Fibroblast of lung (primary cell): Measurements from ENCODE around the gene NOL4L. TPM values are rescaled to one million over a fixed set of nuclear protein-coding genes. Genes with fewer than 3 reads are reported as not detected.

Source experiments
- DNase-seq, 2 donors: peaks; one replicate each; pipeline versions ENCODE4 v3.0.0 to v3.0.0-alpha.2; 2010; ENCODE audit warnings: low read depth in 2 of 2
- H2AFZ ChIP-seq: 2 replicates; pipeline ENCODE4 v1.5.1; 2012; ENCODE audit warnings: low read length, control low read depth, inconsistent platforms
- H3K27ac ChIP-seq: 2 replicates; pipeline ENCODE4 v1.5.1; 2011; ENCODE audit warnings: low read length, control low read depth; ENCODE audit not compliant: insufficient read depth
- H3K27me3 ChIP-seq: 2 replicates; pipeline ENCODE4 v1.5.1; 2011; ENCODE audit warnings: mild to moderate bottlenecking, low read length; ENCODE audit not compliant: control insufficient read depth, insufficient read depth
- H3K36me3 ChIP-seq: 2 replicates; pipeline ENCODE4 v1.5.1; 2011; ENCODE audit warnings: low read length; ENCODE audit not compliant: control insufficient read depth, insufficient read depth
- H3K4me1 ChIP-seq: 2 replicates; pipeline ENCODE4 v1.5.1; 2011; ENCODE audit warnings: low read length; ENCODE audit not compliant: control insufficient read depth, insufficient read depth; ENCODE audit errors: extremely low read depth
- H3K4me2 ChIP-seq: 2 replicates; pipeline ENCODE4 v1.5.1; 2011; ENCODE audit warnings: low read length, control low read depth; ENCODE audit not compliant: insufficient read depth; ENCODE audit errors: extremely low read depth
- H3K4me3 ChIP-seq, 4 experiments: fragments of 200-600 bp in 1 of 4; sonication (generic) in 1 of 4; replicated peaks in 1 of 4; 2 replicates each; pipeline ENCODE4 v1.5.1; 2011 to 2016; ENCODE audit warnings: low read length in 4 of 4, low read depth in 3 of 4, mild to moderate bottlenecking in 3 of 4, control low read depth in 2 of 4, inconsistent platforms in 1 of 4, mixed read lengths in 1 of 4; ENCODE audit not compliant: insufficient read depth in 1 of 4; ENCODE audit errors: control extremely low read depth in 1 of 4
- H3K79me2 ChIP-seq: 2 replicates; pipeline ENCODE4 v1.5.1; 2012; ENCODE audit warnings: mild to moderate bottlenecking, low read length, inconsistent platforms; ENCODE audit not compliant: control insufficient read depth, insufficient read depth
- H3K9ac ChIP-seq: 2 replicates; pipeline ENCODE4 v1.5.1; 2011; ENCODE audit warnings: mild to moderate bottlenecking, low read length, control low read depth; ENCODE audit not compliant: insufficient read depth
- H3K9me3 ChIP-seq: 2 replicates; pipeline ENCODE4 v1.5.1; 2012; ENCODE audit warnings: low read depth, low read length; ENCODE audit not compliant: control insufficient read depth, insufficient read depth
- H4K20me1 ChIP-seq: 2 replicates; pipeline ENCODE4 v1.5.1; 2011; ENCODE audit warnings: low read length; ENCODE audit not compliant: control insufficient read depth, insufficient read depth; ENCODE audit errors: extremely low read depth
- CTCF ChIP-seq, 2 donors: IDR thresholded peaks in 1 of 2; conservative IDR thresholded peaks in 1 of 2; 1 replicate in 1 of 2; 2 replicates in 1 of 2; pipeline ENCODE4 v1.5.1; 2011 to 2012; ENCODE audit warnings: low read length in 2 of 2, control low read depth in 1 of 2, inconsistent platforms in 1 of 2, low read depth in 1 of 2, mild to moderate bottlenecking in 1 of 2
- EZH2 ChIP-seq: IDR thresholded peaks from 2 replicates; pipeline ENCODE4 v1.5.1; 2012; ENCODE audit warnings: low read length, control low read depth, mild to moderate bottlenecking; ENCODE audit errors: missing control alignments
- polyA plus RNA-seq, 2 donors: library from polyadenylated mRNA; depleted of rRNA in 1 of 2; stranded (reverse) in 1 of 2; unstranded in 1 of 2; fragments of >200 nt; gene quantifications; 2 replicates each; pipeline ENCODE4 v1.2.1, GENCODE V29; 2011 to 2012; ENCODE audit warnings: missing spikeins in 1 of 2
- total RNA-seq: library from RNA; depleted of rRNA; stranded (reverse); fragments of >200 nt; gene quantifications from 2 replicates; pipeline ENCODE4 v1.2.1, GENCODE V29; 2014

NOL4L gene
- total and polyA plus RNA-seq, 2 donors (not counting 1 experiment from before 2014, with no cell fraction given): 3.2 to 4.0 TPM

- TF ChIP-seq EZH2 (no peak), CTCF (conservative IDR thresholded peaks at IDR 0.05 in 1 of 2, IDR thresholded peaks at IDR 0.05 in 1 of 2; ENCODE audit: low read depth in 1 of 2, low read length in 2 of 2) (no peak)
- H3K4me1 ChIP-seq: no peaks in the 10 kb centered on the region
- peak overlapping the region; percentile 68 for H3K4me2 ChIP-seq
- H3K36me3 ChIP-seq: no peaks in the 10 kb centered on the region
- H3K79me2 ChIP-seq: peaks cover 3% of the 10 kb centered on the region
- H3K27me3 ChIP-seq: peaks cover 6% of the 10 kb centered on the region
- no peak overlapping the region for H2AFZ ChIP-seq
- peak overlapping the region; percentile 44 to 64 (median 54) for H3K4me3 ChIP-seq
- H3K9ac ChIP-seq: peak overlapping the region; percentile 49
- no peaks in the 10 kb centered on the region for H4K20me1 ChIP-seq
- H3K9me3 ChIP-seq: no peaks in the 10 kb centered on the region
- DNase-seq: peak; percentile 65 to 87
- H3K27ac ChIP-seq: no peak overlapping the region
These were observed 101.5 kb downstream of the NOL4L start for GRCh38 chr20:32483351-32484224.

GRCh38 chr20:32482442-32483261, 102.5 kb downstream of the NOL4L start:
- peaks cover 3% of the 10 kb centered on the region for H3K79me2 ChIP-seq

More at GRCh38 chr20:32482442-32483261, 102.5 kb downstream of the NOL4L start:
- DNase-seq: peak in 1 of 2 donors; percentile 35
- no peaks in the 10 kb centered on the region for H3K36me3 ChIP-seq
- TF ChIP-seq EZH2 (peak; percentile 49), CTCF (conservative IDR thresholded peaks at IDR 0.05 in 1 of 2, IDR thresholded peaks at IDR 0.05 in 1 of 2; ENCODE audit: low read depth in 1 of 2, low read length in 2 of 2) (no peak)
- no peaks in the 10 kb centered on the region for H3K9me3 ChIP-seq
- peak overlapping the region; percentile 79 for H3K4me2 ChIP-seq
- H4K20me1 ChIP-seq: no peaks in the 10 kb centered on the region
- no peak overlapping the region for H2AFZ ChIP-seq
- no peak overlapping the region for H3K27ac ChIP-seq
- H3K4me3 ChIP-seq: peak overlapping the region; percentile 54 to 70 (median 60)
- no peaks in the 10 kb centered on the region for H3K4me1 ChIP-seq
- H3K27me3 ChIP-seq: peaks cover 3% of the 10 kb centered on the region
- peak overlapping the region; percentile 49 for H3K9ac ChIP-seq
